ENCODE data around the gene RBFOX2.

GRCh38 chr22:35769974-35770373 is 258.6 kb downstream of the RBFOX2 start:
- TF ChIP-seq CTCF (conservative IDR thresholded peaks at IDR 0.05; ENCODE audit: low read length) (no peak), EZH2phosphoT487 (IDR thresholded peaks at IDR 0.05; ENCODE audit: borderline replicate concordance, low read depth, low read length) (no peak)

Measured in OCI-LY7 (cell line).